ENCODE measurements around the gene SHB.

Gene SHB

DNA sequence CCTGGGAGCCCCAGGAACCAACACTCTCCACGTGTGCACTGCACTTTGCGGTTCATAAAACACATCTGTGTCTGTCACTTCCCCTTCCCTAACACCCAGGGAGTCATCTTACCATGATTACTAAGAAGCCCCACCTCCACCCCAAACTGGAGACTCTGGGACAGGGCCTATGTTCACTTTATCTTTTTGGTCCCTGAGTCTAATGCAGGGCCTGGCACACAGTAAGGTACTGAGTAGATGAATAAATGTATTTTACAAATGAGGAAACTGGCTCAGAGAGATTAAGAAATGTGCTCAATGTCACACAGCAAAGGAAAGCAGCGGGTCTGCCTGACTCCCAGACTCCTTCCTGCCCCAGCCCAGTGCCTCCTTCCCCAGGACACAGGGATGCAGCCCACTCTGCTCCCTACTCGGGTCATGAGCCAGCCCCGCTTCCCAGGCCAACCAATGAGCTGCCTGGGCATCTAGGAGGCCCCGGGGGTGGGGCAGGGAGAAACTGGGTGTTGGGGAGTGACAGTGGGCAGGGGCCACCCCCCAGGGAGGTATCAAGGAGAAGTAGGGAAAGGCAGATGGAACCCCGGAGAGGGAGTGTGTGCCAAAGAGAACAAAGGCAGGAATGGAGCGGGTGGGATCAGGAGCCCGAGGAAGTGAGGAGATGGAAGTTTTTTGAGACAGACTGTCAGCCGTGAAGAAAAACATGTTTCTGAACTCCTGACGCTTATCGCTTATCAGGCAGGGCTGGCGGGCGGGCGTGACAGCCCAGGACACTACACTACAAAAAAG lies 30.5 kb downstream of the SHB start:
- Histone ChIP-seq H3K9me3 (replicated peaks; ENCODE audit: insufficient read depth, low read length) (no peaks in the 10 kb centered on the region), H3K9me2 (replicated peaks; ENCODE audit: insufficient read depth, low read length) (no peaks in the 10 kb centered on the region), H3K27ac (ENCODE audit: low read length) (no peak overlapping the region), H3K4me2 (ENCODE audit: low read depth, low read length) (no peak overlapping the region), H4K20me1 (ENCODE audit: insufficient read depth, low read length) (no peaks in the 10 kb centered on the region), H3K4me3 (ENCODE audit: low read length) (no peak overlapping the region), H3K4me1 (ENCODE audit: low read length) (no peaks in the 10 kb centered on the region), H2AFZ (ENCODE audit: low read length) (no peak overlapping the region), H3K79me2 (ENCODE audit: low read length) (no peaks in the 10 kb centered on the region), H3F3A (ENCODE audit: insufficient read depth, low read length) (no peaks in the 10 kb centered on the region), H3K9ac (ENCODE audit: low read length) (no peak overlapping the region), H3K36me3 (replicated peaks; ENCODE audit: insufficient read depth, low read length) (no peaks in the 10 kb centered on the region), H3K27me3 (replicated peaks; ENCODE audit: insufficient read depth, low read length) (no peaks in the 10 kb centered on the region)
- no peak for DNase-seq
- TF ChIP-seq EZH2phosphoT487 (IDR thresholded peaks at IDR 0.05; ENCODE audit: low read length) = no peak
- TF ChIP-seq, protein P1, sequence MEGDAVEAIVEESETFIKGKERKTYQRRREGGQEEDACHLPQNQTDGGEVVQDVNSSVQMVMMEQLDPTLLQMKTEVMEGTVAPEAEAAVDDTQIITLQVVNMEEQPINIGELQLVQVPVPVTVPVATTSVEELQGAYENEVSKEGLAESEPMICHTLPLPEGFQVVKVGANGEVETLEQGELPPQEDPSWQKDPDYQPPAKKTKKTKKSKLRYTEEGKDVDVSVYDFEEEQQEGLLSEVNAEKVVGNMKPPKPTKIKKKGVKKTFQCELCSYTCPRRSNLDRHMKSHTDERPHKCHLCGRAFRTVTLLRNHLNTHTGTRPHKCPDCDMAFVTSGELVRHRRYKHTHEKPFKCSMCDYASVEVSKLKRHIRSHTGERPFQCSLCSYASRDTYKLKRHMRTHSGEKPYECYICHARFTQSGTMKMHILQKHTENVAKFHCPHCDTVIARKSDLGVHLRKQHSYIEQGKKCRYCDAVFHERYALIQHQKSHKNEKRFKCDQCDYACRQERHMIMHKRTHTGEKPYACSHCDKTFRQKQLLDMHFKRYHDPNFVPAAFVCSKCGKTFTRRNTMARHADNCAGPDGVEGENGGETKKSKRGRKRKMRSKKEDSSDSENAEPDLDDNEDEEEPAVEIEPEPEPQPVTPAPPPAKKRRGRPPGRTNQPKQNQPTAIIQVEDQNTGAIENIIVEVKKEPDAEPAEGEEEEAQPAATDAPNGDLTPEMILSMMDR (IDR thresholded peaks at IDR 0.05; ENCODE audit: low read length) = no peak
- TF ChIP-seq EZH2 (optimal IDR thresholded peaks at IDR 0.05; ENCODE audit: low read depth, low read length) = no peak

DNA sequence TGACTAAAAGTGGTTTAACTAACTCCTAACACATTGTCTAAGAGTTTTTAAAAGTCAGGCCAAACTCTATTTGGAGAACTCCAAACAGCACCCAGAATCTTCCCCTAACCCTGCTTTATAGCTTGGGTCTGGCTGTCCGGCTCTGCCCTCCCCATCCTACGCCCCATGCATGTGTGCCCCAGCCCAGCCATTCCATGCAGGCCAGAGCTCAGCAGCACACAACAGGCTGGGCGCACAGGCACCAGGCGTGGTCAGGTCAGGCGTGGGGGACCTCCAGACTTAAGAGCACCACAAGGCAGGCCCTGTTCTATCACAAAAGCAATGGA lies 31.1 kb downstream of the SHB start:
- Histone ChIP-seq H3K9me3 (replicated peaks; ENCODE audit: insufficient read depth, low read length) (no peaks in the 10 kb centered on the region), H3K79me2 (ENCODE audit: low read length) (no peaks in the 10 kb centered on the region), H2AFZ (ENCODE audit: low read length) (no peak overlapping the region), H3K36me3 (replicated peaks; ENCODE audit: insufficient read depth, low read length) (no peaks in the 10 kb centered on the region), H3K4me3 (ENCODE audit: low read length) (no peak overlapping the region), H3K9me2 (replicated peaks; ENCODE audit: insufficient read depth, low read length) (no peaks in the 10 kb centered on the region), H3K4me1 (ENCODE audit: low read length) (no peaks in the 10 kb centered on the region), H3F3A (ENCODE audit: insufficient read depth, low read length) (no peaks in the 10 kb centered on the region), H3K4me2 (ENCODE audit: low read depth, low read length) (no peak overlapping the region), H3K9ac (ENCODE audit: low read length) (no peak overlapping the region), H3K27ac (ENCODE audit: low read length) (no peak overlapping the region), H3K27me3 (replicated peaks; ENCODE audit: insufficient read depth, low read length) (no peaks in the 10 kb centered on the region), H4K20me1 (ENCODE audit: insufficient read depth, low read length) (no peaks in the 10 kb centered on the region)
- no peak for DNase-seq
- TF ChIP-seq EZH2phosphoT487 (IDR thresholded peaks at IDR 0.05; ENCODE audit: low read length) (no peak), EZH2 (optimal IDR thresholded peaks at IDR 0.05; ENCODE audit: low read depth, low read length) (no peak)
- TF ChIP-seq, protein P1 (IDR thresholded peaks at IDR 0.05; ENCODE audit: low read length) = no peak

DNA sequence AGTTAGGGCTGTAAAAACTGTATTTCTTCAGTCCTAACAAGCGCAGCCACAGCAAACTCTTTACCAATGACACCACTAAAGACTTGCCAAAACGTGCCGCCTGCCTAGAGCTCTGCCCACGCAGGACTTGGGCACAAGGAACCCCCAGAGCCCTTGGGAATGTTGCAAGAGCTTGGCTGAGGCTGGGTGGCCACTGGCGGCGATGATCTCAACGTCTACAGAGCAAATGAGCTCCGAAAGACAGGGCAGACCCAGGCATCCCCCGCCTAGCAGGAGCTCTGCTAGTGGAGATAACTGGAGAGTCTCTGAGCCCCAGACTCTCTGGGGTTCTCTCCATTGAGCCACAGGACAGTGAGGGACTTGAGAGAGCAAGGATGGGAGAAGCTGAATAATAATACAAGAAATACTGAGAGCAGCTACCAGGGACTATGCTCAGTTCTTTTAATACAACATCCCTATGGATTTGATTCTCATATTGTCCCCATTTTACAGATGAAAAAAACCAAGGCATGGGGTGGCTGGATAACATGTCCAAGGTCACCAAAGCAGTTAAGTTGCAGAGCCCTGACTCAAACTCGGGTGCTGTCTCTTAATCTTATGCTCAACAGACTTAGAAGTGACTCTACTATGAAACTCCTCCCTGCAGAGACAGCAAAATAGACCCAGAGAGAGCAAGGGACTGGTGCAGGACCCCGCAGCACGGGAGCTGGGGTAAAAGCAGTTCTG lies 32.5 kb downstream of the SHB start:
- Histone ChIP-seq H2AFZ (ENCODE audit: low read length) (no peak overlapping the region), H3K9me2 (replicated peaks; ENCODE audit: insufficient read depth, low read length) (no peaks in the 10 kb centered on the region), H3K27ac (ENCODE audit: low read length) (no peak overlapping the region), H3K4me1 (ENCODE audit: low read length) (no peaks in the 10 kb centered on the region), H3K9ac (ENCODE audit: low read length) (no peak overlapping the region), H3K27me3 (replicated peaks; ENCODE audit: insufficient read depth, low read length) (no peaks in the 10 kb centered on the region), H3F3A (ENCODE audit: insufficient read depth, low read length) (no peaks in the 10 kb centered on the region), H3K36me3 (replicated peaks; ENCODE audit: insufficient read depth, low read length) (no peaks in the 10 kb centered on the region), H3K4me2 (ENCODE audit: low read depth, low read length) (no peak overlapping the region), H3K9me3 (replicated peaks; ENCODE audit: insufficient read depth, low read length) (no peaks in the 10 kb centered on the region), H3K79me2 (ENCODE audit: low read length) (no peaks in the 10 kb centered on the region), H4K20me1 (ENCODE audit: insufficient read depth, low read length) (no peaks in the 10 kb centered on the region), H3K4me3 (ENCODE audit: low read length) (no peak overlapping the region)
- TF ChIP-seq EZH2 (optimal IDR thresholded peaks at IDR 0.05; ENCODE audit: low read depth, low read length) = no peak
- TF ChIP-seq EZH2phosphoT487 (IDR thresholded peaks at IDR 0.05; ENCODE audit: low read length) = no peak
- TF ChIP-seq, protein P1 (IDR thresholded peaks at IDR 0.05; ENCODE audit: low read length) = no peak
- no peak for DNase-seq
